ENCODE results near the gene TEPSIN.

TEPSIN gene

GRCh38 chr17:81189016-81189415 is 49.8 kb downstream of the TEPSIN start:
- TF ChIP-seq POLR2AphosphoS5 (IDR thresholded peaks at IDR 0.05; ENCODE audit: low read depth) (no peak), REST (IDR thresholded peaks at IDR 0.05; ENCODE audit: insufficient replicate concordance, low read depth) (no peak), SPI1 (IDR thresholded peaks at IDR 0.05; ENCODE audit: borderline replicate concordance, low read depth) (no peak), GABPA (IDR thresholded peaks at IDR 0.05; ENCODE audit: low read depth) (no peak), CTCF (IDR thresholded peaks at IDR 0.05; ENCODE audit: insufficient read depth, low read length) (no peak)
- Histone ChIP-seq H3K27me3 (ENCODE audit: insufficient read depth, poor library complexity, severe bottlenecking) (peaks cover 9% of the 10 kb centered on the region), H3K27ac (replicated peaks) (no peak overlapping the region)

GRCh38 chr17:81188491-81188840 is 50.4 kb downstream of the TEPSIN start:
- TF ChIP-seq CTCF (IDR thresholded peaks at IDR 0.05; ENCODE audit: insufficient read depth, low read length) (no peak), POLR2AphosphoS5 (IDR thresholded peaks at IDR 0.05; ENCODE audit: low read depth) (no peak), GABPA (IDR thresholded peaks at IDR 0.05; ENCODE audit: low read depth) (no peak), SPI1 (IDR thresholded peaks at IDR 0.05; ENCODE audit: borderline replicate concordance, low read depth) (no peak)
- peaks cover 9% of the 10 kb centered on the region for H3K27me3 ChIP-seq (ENCODE audit: insufficient read depth, poor library complexity, severe bottlenecking)
- H3K4me3 ChIP-seq (replicated peaks; ENCODE audit: insufficient read depth, low read length) = no peak overlapping the region
- no peak for DNase-seq (ENCODE audit: low read depth in 1 of 2, low spot score in 1 of 2)
- H3K27ac ChIP-seq (replicated peaks) = no peak overlapping the region

More at GRCh38 chr17:81189016-81189415, 49.8 kb downstream of the TEPSIN start:
- no peak overlapping the region for H3K4me3 ChIP-seq (replicated peaks; ENCODE audit: insufficient read depth, low read length)
- no peak for DNase-seq (ENCODE audit: low read depth in 1 of 2, low spot score in 1 of 2)

GRCh38 chr17:81187586-81188490 is 51.0 kb downstream of the TEPSIN start:
- Histone ChIP-seq H3K27ac (replicated peaks) (no peak overlapping the region), H3K27me3 (ENCODE audit: insufficient read depth, poor library complexity, severe bottlenecking) (peaks cover 9% of the 10 kb centered on the region)

More at GRCh38 chr17:81187586-81188490, 51.0 kb downstream of the TEPSIN start:
- no peak overlapping the region for H3K4me3 ChIP-seq (replicated peaks; ENCODE audit: insufficient read depth, low read length)
- TF ChIP-seq CTCF (IDR thresholded peaks at IDR 0.05; ENCODE audit: insufficient read depth, low read length) (no peak), POLR2AphosphoS5 (IDR thresholded peaks at IDR 0.05; ENCODE audit: low read depth) (no peak), REST (IDR thresholded peaks at IDR 0.05; ENCODE audit: insufficient replicate concordance, low read depth) (no peak), SPI1 (IDR thresholded peaks at IDR 0.05; ENCODE audit: borderline replicate concordance, low read depth) (no peak), GABPA (IDR thresholded peaks at IDR 0.05; ENCODE audit: low read depth) (no peak)
- DNase-seq (ENCODE audit: low read depth in 1 of 2, low spot score in 1 of 2) = no peak
